ENCODE results near the gene ZNF578. TPM values are rescaled to one million over a fixed set of nuclear protein-coding genes. Genes with fewer than 3 reads are reported as not detected.
"Not testable (repeated sequence)": the region's sequence is repeated elsewhere in the genome, so short reads cannot be mapped to it uniquely, and the experiment has no call there.

The ZNF578 gene
- total RNA-seq, 1 experiment from 2014 or later: 1.6 TPM

- no peak for DNase-seq (ENCODE audit: low read depth)
These were observed 62.8 kb downstream of the ZNF578 start for GRCh38 chr19:52516191-52516590.

GRCh38 chr19:52518646-52519045, 65.3 kb downstream of the ZNF578 start:
- no peak for DNase-seq (ENCODE audit: low read depth)

- DNase-seq (ENCODE audit: low read depth): not testable (repeated sequence)
These were observed 65.8 kb downstream of the ZNF578 start for GRCh38 chr19:52519175-52519574.

- DNase-seq (ENCODE audit: low read depth): no peak
These were observed 66.7 kb downstream of the ZNF578 start for GRCh38 chr19:52520013-52520412.

GRCh38 chr19:52522551-52522950, 69.2 kb downstream of the ZNF578 start:
- DNase-seq (ENCODE audit: low read depth): no peak

- DNase-seq (ENCODE audit: low read depth): no peak
These were observed 70.7 kb downstream of the ZNF578 start for GRCh38 chr19:52524086-52524485.

- DNase-seq (ENCODE audit: low read depth): peak; percentile 95
These were observed 74.0 kb downstream of the ZNF578 start, which contains the start of gene ZNF808 for GRCh38 chr19:52527134-52527955. TSS of gene ZNF808 (plus strand) at chr19:52527668. CDS start at chr19:52543285, 15,617 bp downstream.

- DNase-seq (ENCODE audit: low read depth): peak; percentile 15
These were observed 74.6 kb downstream of the ZNF578 start for GRCh38 chr19:52527956-52528351.

- no peak for DNase-seq (ENCODE audit: low read depth)
These were observed 79.1 kb downstream of the ZNF578 start for GRCh38 chr19:52532480-52532879.

GRCh38 chr19:52533901-52534300, 80.5 kb downstream of the ZNF578 start:
- DNase-seq (ENCODE audit: low read depth): no peak

GRCh38 chr19:52535385-52535770, 82.0 kb downstream of the ZNF578 start:
- peak; percentile 11 for DNase-seq (ENCODE audit: low read depth)

GRCh38 chr19:52535771-52536447, 82.6 kb downstream of the ZNF578 start:
- peak; percentile 82 for DNase-seq (ENCODE audit: low read depth)

GRCh38 chr19:52536448-52536800, 83.1 kb downstream of the ZNF578 start:
- no peak for DNase-seq (ENCODE audit: low read depth)

GRCh38 chr19:52538815-52539214, 85.5 kb downstream of the ZNF578 start:
- DNase-seq (ENCODE audit: low read depth): not testable (repeated sequence)

- not testable (repeated sequence) for DNase-seq (ENCODE audit: low read depth)
These were observed 87.8 kb downstream of the ZNF578 start for GRCh38 chr19:52541176-52541575.

GRCh38 chr19:52541608-52542007, 88.3 kb downstream of the ZNF578 start:
- DNase-seq (ENCODE audit: low read depth): no peak

GRCh38 chr19:52542541-52542940, 89.2 kb downstream of the ZNF578 start:
- DNase-seq (ENCODE audit: low read depth): not testable (repeated sequence)

GRCh38 chr19:52542984-52543664, 89.8 kb downstream of the ZNF578 start:
- DNase-seq (ENCODE audit: low read depth): peak; percentile 11

GRCh38 chr19:52554216-52554971, 101.0 kb downstream of the ZNF578 start:
- no peak for DNase-seq (ENCODE audit: low read depth)

- DNase-seq (ENCODE audit: low read depth): no peak
These were observed 104.1 kb downstream of the ZNF578 start for GRCh38 chr19:52557231-52557995.
